HepG2 (cell line): ENCODE measurements around the gene PLCB1. TPM values are rescaled to one million over a fixed set of nuclear protein-coding genes. Genes with fewer than 3 reads are reported as not detected.

Experiments used
- DR1 ChIP-seq: sonication (generic); formaldehyde crosslinking; IDR thresholded peaks from 2 replicates; pipeline ENCODE4 v1.8.0; 2021; ENCODE audit warnings: mild to moderate bottlenecking, missing genetic modification reagents, inconsistent platforms
- DZIP1 ChIP-seq: sonication (generic); formaldehyde crosslinking; IDR thresholded peaks from 2 replicates; pipeline ENCODE4 v1.5.0; 2020; ENCODE audit warnings: mild to moderate bottlenecking, missing genetic modification reagents
- GMEB1 ChIP-seq: sonication (generic); formaldehyde crosslinking; IDR thresholded peaks from 2 replicates; pipeline ENCODE4 v1.5.1; 2020; ENCODE audit warnings: missing genetic modification reagents, mild to moderate bottlenecking, borderline replicate concordance
- HIC2 ChIP-seq: sonication (generic); formaldehyde crosslinking; IDR thresholded peaks from 2 replicates; pipeline ENCODE4 v1.9.0; 2022; ENCODE audit warnings: low read depth, missing genetic modification reagents
- KLF16 ChIP-seq, 2 experiments: sonication (generic) in 1 of 2; formaldehyde crosslinking in 1 of 2; IDR thresholded peaks; 2 replicates each; pipeline versions ENCODE4 v1.6.1 to v1.8.0; 2016 to 2023; ENCODE audit warnings: missing genetic modification reagents in 2 of 2, missing compliant biosample characterization in 1 of 2
- PHF20 ChIP-seq: sonication (generic); formaldehyde crosslinking; IDR thresholded peaks from 2 replicates; pipeline ENCODE4 v1.5.0; 2020; ENCODE audit warnings: mild to moderate bottlenecking, missing genetic modification reagents
- POGZ ChIP-seq: sonication (generic); formaldehyde crosslinking; IDR thresholded peaks from 2 replicates; pipeline ENCODE4 v1.4.0; 2020; ENCODE audit warnings: mild to moderate bottlenecking, missing genetic modification reagents
- RBAK ChIP-seq: sonication (generic); formaldehyde crosslinking; IDR thresholded peaks from 2 replicates; pipeline ENCODE4 v1.5.1; 2020; ENCODE audit warnings: mild to moderate bottlenecking, missing genetic modification reagents
- SMYD3 ChIP-seq: sonication (generic); formaldehyde crosslinking; IDR thresholded peaks from 2 replicates; pipeline ENCODE4 v1.8.1; 2023; ENCODE audit warnings: mild to moderate bottlenecking, missing genetic modification reagents
- TEAD3 ChIP-seq: optimal IDR thresholded peaks from 2 replicates; pipeline ENCODE3; 2016; ENCODE audit warnings: borderline replicate concordance
- THAP9 ChIP-seq: sonication (generic); formaldehyde crosslinking; IDR thresholded peaks from 2 replicates; pipeline ENCODE4; 2020; ENCODE audit warnings: missing genetic modification reagents, mild to moderate bottlenecking, borderline replicate concordance
- YEATS2 ChIP-seq: sonication (generic); formaldehyde crosslinking; IDR thresholded peaks from 2 replicates; pipeline ENCODE4 v1.4.0; 2020; ENCODE audit warnings: missing genetic modification reagents, borderline replicate concordance
- ZBTB7A ChIP-seq: sonication (generic); formaldehyde crosslinking; IDR thresholded peaks from 2 replicates; pipeline ENCODE4 v1.8.0; 2022; ENCODE audit warnings: mild to moderate bottlenecking, missing genetic modification reagents
- ZFY ChIP-seq: sonication (generic); formaldehyde crosslinking; IDR thresholded peaks from 2 replicates; pipeline ENCODE4 v1.4.0; 2020; ENCODE audit warnings: missing genetic modification reagents
- ZNF253 ChIP-seq: sonication (generic); formaldehyde crosslinking; IDR thresholded peaks from 2 replicates; pipeline ENCODE4 v1.8.0; 2022; ENCODE audit warnings: mild to moderate bottlenecking, missing genetic modification reagents, borderline replicate concordance
- ZNF614 ChIP-seq: IDR thresholded peaks from 2 replicates; pipeline ENCODE4 v1.6.1; 2018; ENCODE audit warnings: missing biosample characterization, missing genetic modification reagents, inconsistent platforms, borderline replicate concordance
- ZNF674 ChIP-seq: sonication (generic); formaldehyde crosslinking; IDR thresholded peaks from 2 replicates; pipeline ENCODE4 v1.5.0; 2020; ENCODE audit warnings: low read depth, mild to moderate bottlenecking, missing genetic modification reagents
- ZNF749 ChIP-seq: sonication (generic); formaldehyde crosslinking; IDR thresholded peaks from 2 replicates; pipeline ENCODE4 v1.8.0; 2022; ENCODE audit warnings: mild to moderate bottlenecking, missing genetic modification reagents, moderate library complexity, borderline replicate concordance
- ZNF792 ChIP-seq: IDR thresholded peaks from 2 replicates; pipeline ENCODE4 v1.6.1; 2016
- ZNF816 ChIP-seq: sonication (generic); formaldehyde crosslinking; IDR thresholded peaks from 2 replicates; pipeline ENCODE4 v1.8.0; 2022; ENCODE audit warnings: missing genetic modification reagents, mild to moderate bottlenecking, borderline replicate concordance
- polyA plus RNA-seq, 8 experiments: library from polyadenylated mRNA; depleted of rRNA in 3 of 8; stranded (reverse) in 7 of 8; unstranded in 1 of 8; fragments of >200 nt; fragmentation: Illumina TruSeq in 4 of 8; extraction: Trizol in 4 of 8; gene quantifications; 2 replicates each; pipeline versions ENCODE4 v1.2.1 to v1.2.3, GENCODE V29; 2011 to 2016; ENCODE audit warnings: low read depth in 4 of 8, missing spikeins in 1 of 8, mixed read lengths in 1 of 8; ENCODE audit not compliant: insufficient read depth in 1 of 8
- total RNA-seq, 5 experiments: library from RNA; depleted of rRNA; stranded (reverse); fragments of >200 nt; fragmentation: Illumina TruSeq; extraction: Trizol; gene quantifications; 2 replicates each; pipeline ENCODE4 v1.2.3, GENCODE V29; 2016; ENCODE audit warnings: low read depth in 1 of 5

PLCB1 gene
- total and polyA plus RNA-seq, 2 of the 13 experiments (the other 11 are each of a cell fraction or from before 2014, with no cell fraction given): 42.4 to 55.9 TPM

GRCh38 chr20:8131598-8132483 is at the start of gene PLCB1 (continued):
- TF ChIP-seq DZIP1 (CRISPR knock-in tag) (no peak), ZNF614 (peak; percentile 88; the same call in 1 of the 2 replicates), ZNF253 (CRISPR knock-in tag) (0 out of 2 replicates have a peak, but pooled peaks have one; percentile 4), ZNF749 (CRISPR knock-in tag) (no peak), DR1 (CRISPR knock-in tag) (no peak), ZNF816 (CRISPR knock-in tag) (no peak), ZNF792 (CRISPR knock-in tag) (peak; percentile 57; the same call in 1 of the 2 replicates), ZNF674 (CRISPR knock-in tag) (no peak), HIC2 (CRISPR knock-in tag) (peak; percentile 18; the same call in 1 of the 2 replicates), RBAK (CRISPR knock-in tag) (no peak), PHF20 (no peak), THAP9 (CRISPR knock-in tag) (no peak), KLF16 (CRISPR knock-in tag; IDR thresholded peaks at IDR 0.05) (peak in 1 of 2 experiments; percentile 76; a peak in 2 of 4 replicates), TEAD3 (CRISPR knock-in tag) (peak; percentile 76), ZBTB7A (no peak), GMEB1 (no peak; the same call in 1 of the 2 replicates), ZFY (CRISPR knock-in tag) (peak; percentile 54; the same call in 1 of the 2 replicates), YEATS2 (CRISPR knock-in tag) (peak; percentile 65; the same call in 1 of the 2 replicates), SMYD3 (CRISPR knock-in tag) (no peak), POGZ (CRISPR knock-in tag) (peak; percentile 97)
